Measurements from ENCODE around the gene POLR2L. TPM values are rescaled to one million over a fixed set of nuclear protein-coding genes. Genes with fewer than 3 reads are reported as not detected.

POLR2L gene
- total RNA-seq, 1 experiment from 2014 or later: 673 TPM

DNA sequence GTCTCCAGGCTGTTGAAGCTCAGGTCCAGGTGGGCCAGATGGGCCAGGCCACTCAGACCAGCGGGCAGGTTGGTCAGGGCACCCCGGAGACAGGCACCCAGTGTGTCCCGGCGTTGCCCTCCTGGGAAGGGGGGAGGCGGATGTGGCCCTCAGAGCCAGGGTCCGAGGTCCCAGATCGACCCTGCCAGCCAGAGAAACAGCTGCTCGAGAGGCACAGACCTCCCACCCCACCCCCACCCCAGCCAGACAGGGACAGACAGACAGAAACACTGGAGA lies 38.9 kb downstream of the POLR2L start:
- CTCF ChIA-PET: interaction anchor here (1.5 kb wide), 1 partner anchor 44 kb away, joined by 3 read pairs; no protein-coding TSS in a partner anchor

GRCh38 chr11:802693-803466 lies 39.4 kb downstream of the POLR2L start:
- no peaks in the 10 kb centered on the region for H3K9me3 ChIP-seq (ENCODE audit: control insufficient read depth, insufficient read depth, low read depth, low read length)
- no peak overlapping the region for H3K27ac ChIP-seq (ENCODE audit: low read length)
- H3K36me3 ChIP-seq (ENCODE audit: control insufficient read depth, insufficient read depth, low read length): no peaks in the 10 kb centered on the region
- intact Hi-C loops (cut with micrococcal nuclease; ENCODE audit: unreplicated experiment): no loop called here
- ChIA-PET CTCF (no interaction called here), POLR2A (no interaction called here)
- H3K27me3 ChIP-seq (ENCODE audit: control insufficient read depth, insufficient read depth, low read length): no peaks in the 10 kb centered on the region
- DNase-seq (ENCODE audit: low read depth, low spot score) (no peak), ATAC-seq (no peak)
- no TSS peak for BruUV-seq (replicated peaks)
- TF ChIP-seq POLR2AphosphoS5 (IDR thresholded peaks at IDR 0.05; ENCODE audit: low read depth, low read length): no peak
- TF ChIP-seq TCF7L2 (IDR thresholded peaks at IDR 0.05; ENCODE audit: low read depth, low read length): no peak
- TF ChIP-seq, protein P1, sequence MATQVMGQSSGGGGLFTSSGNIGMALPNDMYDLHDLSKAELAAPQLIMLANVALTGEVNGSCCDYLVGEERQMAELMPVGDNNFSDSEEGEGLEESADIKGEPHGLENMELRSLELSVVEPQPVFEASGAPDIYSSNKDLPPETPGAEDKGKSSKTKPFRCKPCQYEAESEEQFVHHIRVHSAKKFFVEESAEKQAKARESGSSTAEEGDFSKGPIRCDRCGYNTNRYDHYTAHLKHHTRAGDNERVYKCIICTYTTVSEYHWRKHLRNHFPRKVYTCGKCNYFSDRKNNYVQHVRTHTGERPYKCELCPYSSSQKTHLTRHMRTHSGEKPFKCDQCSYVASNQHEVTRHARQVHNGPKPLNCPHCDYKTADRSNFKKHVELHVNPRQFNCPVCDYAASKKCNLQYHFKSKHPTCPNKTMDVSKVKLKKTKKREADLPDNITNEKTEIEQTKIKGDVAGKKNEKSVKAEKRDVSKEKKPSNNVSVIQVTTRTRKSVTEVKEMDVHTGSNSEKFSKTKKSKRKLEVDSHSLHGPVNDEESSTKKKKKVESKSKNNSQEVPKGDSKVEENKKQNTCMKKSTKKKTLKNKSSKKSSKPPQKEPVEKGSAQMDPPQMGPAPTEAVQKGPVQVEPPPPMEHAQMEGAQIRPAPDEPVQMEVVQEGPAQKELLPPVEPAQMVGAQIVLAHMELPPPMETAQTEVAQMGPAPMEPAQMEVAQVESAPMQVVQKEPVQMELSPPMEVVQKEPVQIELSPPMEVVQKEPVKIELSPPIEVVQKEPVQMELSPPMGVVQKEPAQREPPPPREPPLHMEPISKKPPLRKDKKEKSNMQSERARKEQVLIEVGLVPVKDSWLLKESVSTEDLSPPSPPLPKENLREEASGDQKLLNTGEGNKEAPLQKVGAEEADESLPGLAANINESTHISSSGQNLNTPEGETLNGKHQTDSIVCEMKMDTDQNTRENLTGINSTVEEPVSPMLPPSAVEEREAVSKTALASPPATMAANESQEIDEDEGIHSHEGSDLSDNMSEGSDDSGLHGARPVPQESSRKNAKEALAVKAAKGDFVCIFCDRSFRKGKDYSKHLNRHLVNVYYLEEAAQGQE (IDR thresholded peaks at IDR 0.05; ENCODE audit: insufficient read depth in 1 of 2, low read depth in 2 of 2, low read length in 1 of 2): 0 out of 4 replicates have a peak, but pooled peaks of 1 of the 2 experiments have one; percentile 16
- TF ChIP-seq, protein P2, sequence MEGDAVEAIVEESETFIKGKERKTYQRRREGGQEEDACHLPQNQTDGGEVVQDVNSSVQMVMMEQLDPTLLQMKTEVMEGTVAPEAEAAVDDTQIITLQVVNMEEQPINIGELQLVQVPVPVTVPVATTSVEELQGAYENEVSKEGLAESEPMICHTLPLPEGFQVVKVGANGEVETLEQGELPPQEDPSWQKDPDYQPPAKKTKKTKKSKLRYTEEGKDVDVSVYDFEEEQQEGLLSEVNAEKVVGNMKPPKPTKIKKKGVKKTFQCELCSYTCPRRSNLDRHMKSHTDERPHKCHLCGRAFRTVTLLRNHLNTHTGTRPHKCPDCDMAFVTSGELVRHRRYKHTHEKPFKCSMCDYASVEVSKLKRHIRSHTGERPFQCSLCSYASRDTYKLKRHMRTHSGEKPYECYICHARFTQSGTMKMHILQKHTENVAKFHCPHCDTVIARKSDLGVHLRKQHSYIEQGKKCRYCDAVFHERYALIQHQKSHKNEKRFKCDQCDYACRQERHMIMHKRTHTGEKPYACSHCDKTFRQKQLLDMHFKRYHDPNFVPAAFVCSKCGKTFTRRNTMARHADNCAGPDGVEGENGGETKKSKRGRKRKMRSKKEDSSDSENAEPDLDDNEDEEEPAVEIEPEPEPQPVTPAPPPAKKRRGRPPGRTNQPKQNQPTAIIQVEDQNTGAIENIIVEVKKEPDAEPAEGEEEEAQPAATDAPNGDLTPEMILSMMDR (IDR thresholded peaks at IDR 0.05): no peak
- TF ChIP-seq SIN3A (IDR thresholded peaks at IDR 0.05; ENCODE audit: borderline replicate concordance, insufficient read depth, low read depth, low read length): no peak
- peaks cover 39% of the 10 kb centered on the region for H3K4me1 ChIP-seq (ENCODE audit: control insufficient read depth, insufficient read depth, low read length)
- no peak overlapping the region for H3K4me3 ChIP-seq (ENCODE audit: low read depth in 2 of 2, low read length in 2 of 2)
- in situ Hi-C loops (cut with HindIII; ENCODE audit: low pct_unique_long_range_greater_than_20kb, low sequenced_read_pairs): no loop called here

More for the DNA sequence above, 38.9 kb downstream of the POLR2L start:
- in situ Hi-C loops (cut with HindIII; ENCODE audit: low pct_unique_long_range_greater_than_20kb, low sequenced_read_pairs): no loop called here
- H3K9me3 ChIP-seq (ENCODE audit: control insufficient read depth, insufficient read depth, low read depth, low read length): no peaks in the 10 kb centered on the region
- no peaks in the 10 kb centered on the region for H3K36me3 ChIP-seq (ENCODE audit: control insufficient read depth, insufficient read depth, low read length)
- intact Hi-C loops (cut with micrococcal nuclease; ENCODE audit: unreplicated experiment): no loop called here
- BruUV-seq (replicated peaks): no TSS peak
- H3K4me1 ChIP-seq (ENCODE audit: control insufficient read depth, insufficient read depth, low read length): peaks cover 42% of the 10 kb centered on the region
- no peaks in the 10 kb centered on the region for H3K27me3 ChIP-seq (ENCODE audit: control insufficient read depth, insufficient read depth, low read length)
- DNase-seq (ENCODE audit: low read depth, low spot score) (no peak), ATAC-seq (no peak)
- TF ChIP-seq, protein P1 (IDR thresholded peaks at IDR 0.05; ENCODE audit: insufficient read depth in 1 of 2, low read depth in 2 of 2, low read length in 1 of 2): no peak
- TF ChIP-seq SIN3A (IDR thresholded peaks at IDR 0.05; ENCODE audit: borderline replicate concordance, insufficient read depth, low read depth, low read length) (no peak), TCF7L2 (IDR thresholded peaks at IDR 0.05; ENCODE audit: low read depth, low read length) (no peak), POLR2AphosphoS5 (IDR thresholded peaks at IDR 0.05; ENCODE audit: low read depth, low read length) (no peak)
- POLR2A ChIA-PET: no interaction called here
- no peak overlapping the region; the same call in 1 of the 2 replicates for H3K27ac ChIP-seq (ENCODE audit: low read length)
- H3K4me3 ChIP-seq (ENCODE audit: low read depth in 2 of 2, low read length in 2 of 2): no peak overlapping the region; a peak in 1 of 4 replicates
